Esophagus squamous epithelium (tissue), 5 donors: ENCODE results near the gene TNFSF12. TPM values are rescaled to one million over a fixed set of nuclear protein-coding genes. Genes with fewer than 3 reads are reported as not detected.

Experiments
- DNase-seq: peaks from one replicate; lab custom pipeline; 2025; lab: John Stamatoyannopoulos, UW
- H3K27ac ChIP-seq, 4 donors: fragments of 200-600 bp; sonication (generic); one replicate each; pipeline ENCODE4 v1.5.1; 2016 to 2019; ENCODE audit warnings: mild to moderate bottlenecking in 1 of 4
- H3K27me3 ChIP-seq, 4 donors: fragments of 200-600 bp; sonication (generic); 1 replicate in 3 of 4; 2 replicates in 1 of 4; pipeline versions ENCODE4 v1.5.1 to v1.6.0; 2017 to 2021; ENCODE audit warnings: antibody characterized with exemption in 1 of 4
- H3K36me3 ChIP-seq, 3 donors: fragments of 200-600 bp; sonication (generic); one replicate each; pipeline ENCODE4 v1.5.1; 2016 to 2019
- H3K4me1 ChIP-seq, 3 donors: fragments of 200-600 bp; sonication (generic); one replicate each; pipeline ENCODE4 v1.5.1; 2017 to 2019
- H3K4me3 ChIP-seq, 4 donors: fragments of 200-600 bp; sonication (generic); 1 replicate in 3 of 4; 2 replicates in 1 of 4; pipeline ENCODE4 v1.5.1; 2016 to 2019; ENCODE audit warnings: mild to moderate bottlenecking in 2 of 4, moderate library complexity in 1 of 4
- H3K9me3 ChIP-seq, 3 donors: fragments of 200-600 bp; sonication (generic); one replicate each; pipeline ENCODE4 v1.5.1; 2016 to 2019
- CTCF ChIP-seq, 6 experiments: fragments of 450-650 bp in 4 of 6; fragments of 200-600 bp in 2 of 6; sonication (generic) in 2 of 6; IDR thresholded peaks; one replicate each; pipeline ENCODE4 v1.5.1; 2016 to 2019; ENCODE audit warnings: antibody characterized with exemption in 6 of 6, mild to moderate bottlenecking in 4 of 6, moderate library complexity in 4 of 6
- POLR2A ChIP-seq, 4 donors: fragments of 450-650 bp; IDR thresholded peaks; one replicate each; pipeline ENCODE4 v1.6.1; 2017; ENCODE audit warnings: antibody characterized with exemption in 4 of 4, mild to moderate bottlenecking in 4 of 4, moderate library complexity in 3 of 4
- WGBS, 2 donors: methylation state at CpG; one replicate each; pipeline ENCODE4 v1.1.5; 2018; 5-methylcytosine and 5-hydroxymethylcytosine counted together
- intact Hi-C: fragments of 100-400 bp; cut with DNase I; formaldehyde crosslinking; loops from one replicate; pipeline ENCODE4 v1.15.0; 2022
- total RNA-seq, 4 donors: library from RNA; depleted of rRNA; stranded (reverse); fragments of >200 nt; gene quantifications; one replicate each; pipeline ENCODE4 v1.1.0, GENCODE V29; 2016
- donor health status: DM: yes; HTN: yes; CAD: no.

TNFSF12 gene
- total RNA-seq, 4 donors from 2014 or later, result 3.5 to 41.6 (median 6.5) TPM

- TF ChIP-seq POLR2A (IDR thresholded peaks at IDR 0.05) (no peak), CTCF (IDR thresholded peaks at IDR 0.05) (no peak)
- intact Hi-C loops, result loop anchor here (2.0 kb wide), 1 partner anchor 43 kb away; the partner anchor contains the start of gene TNFSF13
- H3K27ac ChIP-seq, result peak overlapping the region in 1 of 4 donors; percentile 9
- peaks cover 27 to 40% (median 28%) of the 10 kb centered on the region in 3 donors for H3K36me3 ChIP-seq
- H3K27me3 ChIP-seq, result no peaks in the 10 kb centered on the region
- H3K4me3 ChIP-seq, result no peak overlapping the region
- 82 to 86% methylated on average over 13 of the region's 13 CpGs for WGBS, 2 donors
- H3K4me1 ChIP-seq, result no peaks in the 10 kb centered on the region
- H3K9me3 ChIP-seq, result no peaks in the 10 kb centered on the region
- no peak for DNase-seq
Observed at GRCh38 chr17:7515911-7516610, 32.8 kb upstream of the TNFSF12 start.

- peaks cover 0 to 2% (median 0%) of the 10 kb centered on the region in 3 donors for H3K9me3 ChIP-seq
- H3K27ac ChIP-seq, result no peak overlapping the region
- no peaks in the 10 kb centered on the region for H3K36me3 ChIP-seq
- no peak for DNase-seq
- peak in 4 of 6 experiments; percentile 35 to 48 (median 36) for TF ChIP-seq CTCF (IDR thresholded peaks at IDR 0.05)
- TF ChIP-seq POLR2A (IDR thresholded peaks at IDR 0.05), result no peak
- H3K27me3 ChIP-seq, result no peaks in the 10 kb centered on the region
- intact Hi-C loops, result no loop called here
- WGBS, 2 donors, result 41 to 56% methylated on average over 7 to 10 of the region's 10 CpGs
- no peak overlapping the region for H3K4me3 ChIP-seq
- no peaks in the 10 kb centered on the region for H3K4me1 ChIP-seq
Observed at GRCh38 chr17:7523033-7523432, 25.8 kb upstream of the TNFSF12 start.

- Histone ChIP-seq H3K4me3 (no peak overlapping the region), H3K27ac (no peak overlapping the region), H3K4me1 (no peaks in the 10 kb centered on the region), H3K27me3 (no peaks in the 10 kb centered on the region), H3K9me3 (peaks cover 0 to 21% (median 16%) of the 10 kb centered on the region in 3 donors), H3K36me3 (no peaks in the 10 kb centered on the region)
- intact Hi-C loops, result no loop called here
- no peak for DNase-seq
- TF ChIP-seq CTCF (IDR thresholded peaks at IDR 0.05), result no peak
- TF ChIP-seq POLR2A (IDR thresholded peaks at IDR 0.05), result no peak
Observed at GRCh38 chr17:7528842-7529241, 20.0 kb upstream of the TNFSF12 start.

- Histone ChIP-seq H3K27ac (no peak overlapping the region), H3K9me3 (peaks cover 0 to 21% (median 16%) of the 10 kb centered on the region in 3 donors), H3K4me1 (no peaks in the 10 kb centered on the region), H3K4me3 (no peak overlapping the region), H3K27me3 (no peaks in the 10 kb centered on the region), H3K36me3 (no peaks in the 10 kb centered on the region)
- DNase-seq, result no peak
- 97 to 100% methylated on average over 3 of the region's 6 CpGs for WGBS, 2 donors
- intact Hi-C loops, result no loop called here
- TF ChIP-seq CTCF (IDR thresholded peaks at IDR 0.05), result no peak
- TF ChIP-seq POLR2A (IDR thresholded peaks at IDR 0.05), result no peak
Observed at GRCh38 chr17:7530023-7530900, 18.6 kb upstream of the TNFSF12 start.

GRCh38 chr17:7538050-7538449, 10.8 kb upstream of the TNFSF12 start:
- no peak for TF ChIP-seq POLR2A (IDR thresholded peaks at IDR 0.05)
- no peak for TF ChIP-seq CTCF (IDR thresholded peaks at IDR 0.05)
- H3K27me3 ChIP-seq, result no peaks in the 10 kb centered on the region
- H3K4me1 ChIP-seq, result no peaks in the 10 kb centered on the region
- H3K9me3 ChIP-seq, result peaks cover 0 to 16% (median 12%) of the 10 kb centered on the region in 3 donors
- no peak for DNase-seq
- no peak overlapping the region for H3K27ac ChIP-seq
- intact Hi-C loops, result no loop called here
- no peak overlapping the region for H3K4me3 ChIP-seq
- H3K36me3 ChIP-seq, result no peaks in the 10 kb centered on the region
- WGBS, 2 donors, result 61 to 71% methylated on average over 2 to 3 of the region's 3 CpGs
